Left lung (tissue), 10 donors: ENCODE results near the gene VPS13A. TPM values are rescaled to one million over a fixed set of nuclear protein-coding genes. Genes with fewer than 3 reads are reported as not detected.
A peak's percentile ranks its signal among the peaks of the same experiment; 100 is the strongest.
"Not testable (repeated sequence)": the region's sequence is repeated elsewhere in the genome, so short reads cannot be mapped to it uniquely, and the experiment has no call there.

ENCODE experiments used
- ATAC-seq: fragments of 200-7000 bp; cut with Tn5 transposase; one replicate; pipeline ENCODE4 v1.9.1; 2020; ENCODE audit warnings: moderate library complexity
- DNase-seq, 4 donors: peaks; one replicate each; pipeline ENCODE4 v3.0.0-alpha.2; 2013 to 2020
- H3K27ac ChIP-seq, 2 donors: fragments of 200-600 bp; sonication (generic) in 1 of 2; one replicate each; pipeline versions ENCODE4 v1.5.0 to v1.8.0; 2020 to 2021
- H3K27me3 ChIP-seq, 2 donors: fragments of 200-600 bp; sonication (generic) in 1 of 2; one replicate each; pipeline versions ENCODE4 v1.5.0 to v1.8.0; 2020 to 2021
- H3K36me3 ChIP-seq, 2 donors: fragments of 200-600 bp; sonication (generic) in 1 of 2; one replicate each; pipeline versions ENCODE4 v1.5.0 to v1.8.0; 2020 to 2021
- H3K4me1 ChIP-seq, 2 donors: fragments of 200-600 bp; one replicate each; pipeline ENCODE4 v1.8.0; 2021
- H3K4me3 ChIP-seq, 2 donors: fragments of 200-600 bp; sonication (generic) in 1 of 2; one replicate each; pipeline versions ENCODE4 v1.5.0 to v1.8.0; 2020 to 2021; ENCODE audit warnings: mild to moderate bottlenecking in 1 of 2
- H3K9me3 ChIP-seq, 2 donors: fragments of 200-600 bp; sonication (generic) in 1 of 2; one replicate each; pipeline versions ENCODE4 v1.5.0 to v1.8.0; 2020 to 2021
- intact Hi-C, 2 donors: fragments of 100-400 bp; cut with DNase I; formaldehyde crosslinking; loops; one replicate each; pipeline versions ENCODE4 v1.11.2 to v1.14.2; 2022
- polyA plus RNA-seq, 6 donors: library from polyadenylated mRNA; unstranded; fragments of 120-200 nt; gene quantifications; one replicate each; pipeline ENCODE4 v1.2.1, GENCODE V29; 2013; ENCODE audit not compliant: insufficient read length in 6 of 6
- total RNA-seq, 2 donors: library from RNA; stranded (reverse); fragmentation: NEBNext Ultra II Directional; extraction: Animal tissue kit (Norgen Biotek cat#: 25700); gene quantifications; one replicate each; pipeline ENCODE4 v1.2.1, GENCODE V29; 2021
- TF ChIP-seq, protein P1 (sequence below), 2 donors: fragments of 200-600 bp; sonication (generic) in 1 of 2; IDR thresholded peaks; one replicate each; pipeline versions ENCODE4 v1.5.0 to v1.8.0; 2021; ENCODE audit warnings: antibody characterized with exemption in 2 of 2
- donor health status: DM: no; HTN: yes; CAD: no.
- donor health status: DM: no; HTN: no; CAD: no.

VPS13A gene
- total and polyA plus RNA-seq, 8 donors = 19.7 to 36.1 (median 28.7) TPM

DNA sequence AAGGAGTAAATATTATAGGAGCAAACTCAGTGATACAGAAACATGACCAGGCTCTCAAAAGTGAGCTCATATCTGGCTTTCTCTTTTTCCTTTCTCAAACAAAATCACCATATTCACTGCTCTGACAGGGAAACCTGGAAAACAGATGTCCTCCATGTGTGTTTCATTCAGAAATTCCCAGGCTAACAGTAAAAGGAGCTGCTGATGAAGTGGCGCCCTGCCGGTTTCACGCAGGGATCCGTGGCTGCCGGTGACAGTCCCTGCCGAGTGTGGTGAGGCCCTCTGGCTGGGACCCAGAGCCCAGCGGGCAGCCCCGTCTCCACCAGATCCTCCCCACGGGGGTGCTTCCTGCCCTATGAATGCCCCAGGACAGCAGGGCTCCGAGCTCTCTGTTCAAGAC lies 262.7 kb downstream of the VPS13A start:
- H3K27me3 ChIP-seq = no peaks in the 10 kb centered on the region
- ATAC-seq (no peak), DNase-seq (no peak)
- H3K4me3 ChIP-seq = no peak overlapping the region
- intact Hi-C loops = no loop called here
- H3K4me1 ChIP-seq = peaks cover 0 to 4% of the 10 kb centered on the region in 2 donors
- H3K27ac ChIP-seq = no peak overlapping the region
- TF ChIP-seq, protein P1, sequence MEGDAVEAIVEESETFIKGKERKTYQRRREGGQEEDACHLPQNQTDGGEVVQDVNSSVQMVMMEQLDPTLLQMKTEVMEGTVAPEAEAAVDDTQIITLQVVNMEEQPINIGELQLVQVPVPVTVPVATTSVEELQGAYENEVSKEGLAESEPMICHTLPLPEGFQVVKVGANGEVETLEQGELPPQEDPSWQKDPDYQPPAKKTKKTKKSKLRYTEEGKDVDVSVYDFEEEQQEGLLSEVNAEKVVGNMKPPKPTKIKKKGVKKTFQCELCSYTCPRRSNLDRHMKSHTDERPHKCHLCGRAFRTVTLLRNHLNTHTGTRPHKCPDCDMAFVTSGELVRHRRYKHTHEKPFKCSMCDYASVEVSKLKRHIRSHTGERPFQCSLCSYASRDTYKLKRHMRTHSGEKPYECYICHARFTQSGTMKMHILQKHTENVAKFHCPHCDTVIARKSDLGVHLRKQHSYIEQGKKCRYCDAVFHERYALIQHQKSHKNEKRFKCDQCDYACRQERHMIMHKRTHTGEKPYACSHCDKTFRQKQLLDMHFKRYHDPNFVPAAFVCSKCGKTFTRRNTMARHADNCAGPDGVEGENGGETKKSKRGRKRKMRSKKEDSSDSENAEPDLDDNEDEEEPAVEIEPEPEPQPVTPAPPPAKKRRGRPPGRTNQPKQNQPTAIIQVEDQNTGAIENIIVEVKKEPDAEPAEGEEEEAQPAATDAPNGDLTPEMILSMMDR (IDR thresholded peaks at IDR 0.05) = no peak
- no peaks in the 10 kb centered on the region for H3K36me3 ChIP-seq
- no peaks in the 10 kb centered on the region for H3K9me3 ChIP-seq

DNA sequence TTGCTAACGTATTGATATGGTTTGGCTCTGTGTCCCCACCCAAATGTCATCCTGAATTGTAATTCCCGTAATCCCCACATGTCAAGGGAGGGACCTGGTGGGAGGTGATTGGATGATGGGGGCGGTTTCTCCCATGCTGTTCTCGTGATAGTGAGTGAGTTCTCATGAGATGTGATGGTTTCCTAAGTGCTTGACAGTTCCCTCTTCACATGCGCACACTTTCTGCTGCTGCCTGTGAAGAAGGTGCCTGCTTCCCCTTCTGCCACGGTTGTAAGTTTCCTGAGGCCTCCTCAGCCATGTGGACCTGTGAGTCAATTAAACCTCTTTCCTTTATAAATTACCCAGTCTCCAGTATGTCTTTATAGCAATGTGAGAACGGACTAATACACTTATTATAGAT lies 263.8 kb downstream of the VPS13A start:
- H3K27me3 ChIP-seq, H3K36me3 ChIP-seq, H3K4me1 ChIP-seq, H3K27ac ChIP-seq, DNase-seq, H3K4me3 ChIP-seq, ATAC-seq, intact Hi-C loops, H3K9me3 ChIP-seq: not testable (repeated sequence)

DNA sequence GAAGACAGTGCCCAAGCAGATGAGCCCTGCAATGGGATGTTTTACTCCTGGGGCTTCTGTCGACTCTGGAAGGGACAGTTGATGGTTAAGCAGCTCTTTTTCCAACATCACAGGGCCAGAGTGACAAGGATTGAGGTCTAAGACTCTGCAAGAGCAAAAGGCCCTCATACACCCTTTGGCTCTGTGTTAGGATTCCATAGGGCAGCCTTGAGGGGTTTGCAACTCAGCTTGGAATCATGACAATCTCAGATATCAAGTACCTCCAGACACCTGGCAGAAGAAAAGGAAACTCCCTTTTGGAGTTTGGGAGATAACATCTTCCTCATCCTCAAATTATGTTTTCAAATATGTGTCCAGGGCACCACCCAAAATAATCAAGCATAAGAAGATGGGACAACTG lies 265.1 kb downstream of the VPS13A start:
- H3K9me3 ChIP-seq = no peaks in the 10 kb centered on the region
- no peak overlapping the region for H3K27ac ChIP-seq
- ATAC-seq (no peak), DNase-seq (no peak)
- no peaks in the 10 kb centered on the region for H3K36me3 ChIP-seq
- intact Hi-C loops = no loop called here
- no peak overlapping the region for H3K4me3 ChIP-seq
- H3K4me1 ChIP-seq = peaks cover 0 to 4% of the 10 kb centered on the region in 2 donors
- TF ChIP-seq, protein P1 (IDR thresholded peaks at IDR 0.05) = no peak
- H3K27me3 ChIP-seq = no peaks in the 10 kb centered on the region

DNA sequence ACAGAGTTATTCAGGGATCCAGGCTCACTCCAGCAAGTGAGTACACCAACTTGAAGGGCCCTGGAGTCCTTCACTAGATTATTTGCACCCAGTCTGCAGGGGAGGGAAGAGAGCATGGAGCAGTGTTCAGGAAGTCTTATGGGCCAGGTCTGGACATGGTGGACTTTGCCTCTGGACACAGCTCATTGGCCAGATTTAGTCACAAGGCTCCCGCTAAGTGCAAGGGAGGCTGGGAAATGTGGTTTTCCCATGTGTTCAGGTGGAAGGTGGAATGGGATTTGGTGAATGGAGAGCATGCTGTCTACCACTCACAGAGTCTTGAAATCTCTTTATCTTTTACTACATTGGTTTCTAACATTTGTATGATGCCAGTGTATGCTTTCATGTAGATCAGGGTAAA lies 270.3 kb downstream of the VPS13A start:
- TF ChIP-seq, protein P1 (IDR thresholded peaks at IDR 0.05) = no peak
- Histone ChIP-seq H3K27me3 (no peaks in the 10 kb centered on the region), H3K4me3 (no peak overlapping the region), H3K9me3 (no peaks in the 10 kb centered on the region), H3K36me3 (no peaks in the 10 kb centered on the region), H3K4me1 (no peaks in the 10 kb centered on the region), H3K27ac (no peak overlapping the region)
- ATAC-seq (no peak), DNase-seq (no peak)
- intact Hi-C loops = no loop called here

DNA sequence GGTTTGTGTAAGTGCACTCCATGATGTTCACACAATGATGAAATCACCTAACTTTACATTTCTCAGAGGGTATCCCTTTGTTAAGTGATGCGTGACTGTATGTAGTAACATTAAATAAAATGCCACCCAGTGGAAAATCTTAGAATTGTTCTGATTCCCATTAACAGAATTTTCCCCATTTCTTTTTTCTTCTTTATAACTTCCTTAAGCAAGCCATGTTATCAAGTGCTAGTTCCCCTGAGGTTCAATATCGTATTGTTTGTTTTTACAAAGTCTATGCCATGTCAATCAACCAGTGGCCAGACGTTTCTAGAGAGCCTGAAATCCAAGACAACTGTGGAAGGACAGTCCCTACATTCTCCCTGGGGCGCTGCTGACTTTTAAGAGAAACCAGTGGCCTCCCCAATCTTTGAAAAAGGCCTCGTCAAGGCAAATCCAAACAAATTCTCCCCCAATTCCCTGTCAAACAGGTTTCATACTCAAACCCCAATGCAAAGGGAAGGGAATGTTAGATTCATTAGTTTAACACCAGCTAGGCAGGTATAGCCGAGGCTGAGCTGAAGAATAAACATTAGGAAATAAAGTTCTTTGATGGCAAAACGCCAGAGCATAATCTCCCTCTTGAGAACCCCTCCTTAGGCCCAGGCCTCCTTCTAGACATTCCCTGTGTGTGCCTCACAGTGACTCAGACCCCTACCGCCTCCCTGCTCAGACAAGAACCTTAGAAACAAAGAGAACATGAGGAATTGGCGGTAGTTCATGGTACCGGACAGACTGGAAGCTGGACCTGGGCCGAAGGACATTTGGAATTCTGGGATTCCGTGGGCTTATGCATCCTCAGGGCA lies 272.1 kb downstream of the VPS13A start:
- Histone ChIP-seq H3K4me3 (no peak overlapping the region), H3K4me1 (peaks cover 0 to 6% of the 10 kb centered on the region in 2 donors), H3K36me3 (no peaks in the 10 kb centered on the region), H3K27ac (peak overlapping the region in 1 of 2 donors; percentile 53), H3K9me3 (no peaks in the 10 kb centered on the region), H3K27me3 (no peaks in the 10 kb centered on the region)
- TF ChIP-seq, protein P1 (IDR thresholded peaks at IDR 0.05) = no peak
- intact Hi-C loops = loop anchor here in 1 of 2 donors (10.0 kb wide), 1 partner anchor 305 kb away; no protein-coding TSS in a partner anchor
- peak in 3 of 4 donors; percentile 31 to 75 (median 54) for DNase-seq
- ATAC-seq = peak; percentile 94
